WI38 (cell line): ENCODE data around the gene PFKM.

Experiments
- H3K4me3 ChIP-seq: 2 replicates; pipeline ENCODE4 v1.5.1; 2011; ENCODE audit warnings: low read depth, mild to moderate bottlenecking, control low read depth, low read length
- TF ChIP-seq, protein P1 (sequence below): IDR thresholded peaks from 2 replicates; pipeline ENCODE4 v1.5.1; 2012; ENCODE audit warnings: low read depth, mild to moderate bottlenecking, control low read depth, low read length

PFKM gene

DNA sequence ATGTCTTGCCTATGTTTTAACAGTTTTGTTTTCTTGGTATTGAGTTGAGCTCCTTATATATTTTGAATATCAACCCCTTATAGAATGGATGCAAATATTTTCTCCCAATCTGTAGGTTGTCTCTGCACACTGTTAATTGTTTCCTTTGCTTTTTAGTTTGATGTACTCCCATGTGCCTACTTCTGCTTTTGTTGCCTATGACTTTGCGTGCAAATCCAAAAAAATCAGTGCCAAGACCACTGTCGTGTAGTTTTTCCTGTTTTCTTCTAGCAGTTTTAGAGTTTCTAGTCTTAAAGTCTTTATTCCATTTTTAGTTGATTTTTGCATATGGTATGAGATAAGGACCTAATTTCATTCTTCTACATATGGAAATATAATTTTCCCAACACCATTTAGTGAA, 42.1 kb upstream of the PFKM start:
- H3K4me3 ChIP-seq: no peak overlapping the region
- TF ChIP-seq, protein P1, sequence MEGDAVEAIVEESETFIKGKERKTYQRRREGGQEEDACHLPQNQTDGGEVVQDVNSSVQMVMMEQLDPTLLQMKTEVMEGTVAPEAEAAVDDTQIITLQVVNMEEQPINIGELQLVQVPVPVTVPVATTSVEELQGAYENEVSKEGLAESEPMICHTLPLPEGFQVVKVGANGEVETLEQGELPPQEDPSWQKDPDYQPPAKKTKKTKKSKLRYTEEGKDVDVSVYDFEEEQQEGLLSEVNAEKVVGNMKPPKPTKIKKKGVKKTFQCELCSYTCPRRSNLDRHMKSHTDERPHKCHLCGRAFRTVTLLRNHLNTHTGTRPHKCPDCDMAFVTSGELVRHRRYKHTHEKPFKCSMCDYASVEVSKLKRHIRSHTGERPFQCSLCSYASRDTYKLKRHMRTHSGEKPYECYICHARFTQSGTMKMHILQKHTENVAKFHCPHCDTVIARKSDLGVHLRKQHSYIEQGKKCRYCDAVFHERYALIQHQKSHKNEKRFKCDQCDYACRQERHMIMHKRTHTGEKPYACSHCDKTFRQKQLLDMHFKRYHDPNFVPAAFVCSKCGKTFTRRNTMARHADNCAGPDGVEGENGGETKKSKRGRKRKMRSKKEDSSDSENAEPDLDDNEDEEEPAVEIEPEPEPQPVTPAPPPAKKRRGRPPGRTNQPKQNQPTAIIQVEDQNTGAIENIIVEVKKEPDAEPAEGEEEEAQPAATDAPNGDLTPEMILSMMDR: no peak

DNA sequence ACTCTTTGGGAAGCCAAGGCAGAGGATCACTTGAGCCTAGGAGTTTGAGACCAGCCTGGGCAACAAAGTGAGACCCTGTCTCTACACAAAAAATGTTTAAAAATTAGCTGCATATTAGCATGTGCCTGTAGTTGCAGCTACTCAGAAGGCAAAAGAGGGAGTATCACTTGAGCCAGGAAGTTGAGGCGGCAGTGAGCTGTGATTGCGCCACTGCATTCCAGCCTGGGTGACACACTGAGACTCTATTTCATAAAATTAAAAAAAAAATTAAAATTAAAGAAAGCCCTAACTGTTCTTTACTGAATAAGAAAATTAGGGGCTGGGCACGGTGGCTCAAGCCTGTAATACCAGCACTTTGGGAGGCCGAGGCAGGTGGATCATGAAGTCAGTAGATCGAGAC, 40.3 kb upstream of the PFKM start:
- TF ChIP-seq, protein P1: no peak
- H3K4me3 ChIP-seq: no peak overlapping the region

DNA sequence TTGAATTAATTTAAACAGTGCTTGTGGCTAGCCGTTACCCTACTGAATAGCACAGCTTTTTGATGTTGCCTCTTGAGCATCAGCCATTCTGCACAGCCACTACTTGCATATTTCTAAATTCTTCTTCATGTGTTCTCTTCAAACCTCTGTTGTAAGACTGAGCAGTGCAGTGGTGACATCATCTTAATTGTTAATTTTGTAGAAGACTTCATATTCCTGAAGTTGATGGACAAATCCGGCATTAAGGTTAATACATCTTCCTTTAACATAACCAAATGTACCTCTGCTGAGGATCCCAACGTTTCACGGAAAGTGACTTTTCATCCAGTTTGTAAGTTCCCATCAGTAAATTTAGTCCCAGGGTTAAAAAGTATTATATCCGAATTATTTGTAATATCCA, 38.9 kb upstream of the PFKM start:
- H3K4me3 ChIP-seq: no peak overlapping the region
- TF ChIP-seq, protein P1: no peak

DNA sequence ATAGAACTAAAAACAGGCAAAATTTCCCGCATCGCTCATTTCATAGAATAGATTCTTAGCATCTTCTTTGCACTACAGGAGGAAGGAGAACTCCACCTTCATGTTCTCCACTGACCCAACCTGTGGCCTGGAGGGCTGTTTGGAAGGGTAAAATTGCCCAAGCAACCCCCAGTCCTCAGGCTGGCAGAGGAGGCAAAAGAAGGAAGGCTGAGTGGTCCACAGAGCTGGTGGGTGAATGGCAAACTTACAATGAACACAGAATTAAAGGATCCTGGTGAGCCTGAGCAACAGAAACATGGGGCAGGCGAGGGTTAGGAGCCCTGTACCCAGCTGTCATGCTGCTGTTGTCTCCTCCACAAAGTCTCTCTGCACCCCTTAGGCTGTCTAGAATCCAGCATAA, 38.3 kb upstream of the PFKM start:
- TF ChIP-seq, protein P1: no peak
- no peak overlapping the region for H3K4me3 ChIP-seq

GRCh38 chr12:48084066-48084465, 35.1 kb upstream of the PFKM start:
- TF ChIP-seq, protein P1: no peak
- no peak overlapping the region for H3K4me3 ChIP-seq

- TF ChIP-seq, protein P1: no peak
- H3K4me3 ChIP-seq: no peak overlapping the region
Measured at GRCh38 chr12:48084841-48085460, 34.2 kb upstream of the PFKM start.

- TF ChIP-seq, protein P1: no peak
- no peak overlapping the region for H3K4me3 ChIP-seq
Measured at GRCh38 chr12:48086327-48086726, 32.8 kb upstream of the PFKM start.
